Measurements from ENCODE around the gene KLF6. TPM values are rescaled to one million over a fixed set of nuclear protein-coding genes. Genes with fewer than 3 reads are reported as not detected.

The KLF6 gene
- total and polyA plus RNA-seq, 11 donors, result 15.2 to 106 (median 52.2) TPM

DNA sequence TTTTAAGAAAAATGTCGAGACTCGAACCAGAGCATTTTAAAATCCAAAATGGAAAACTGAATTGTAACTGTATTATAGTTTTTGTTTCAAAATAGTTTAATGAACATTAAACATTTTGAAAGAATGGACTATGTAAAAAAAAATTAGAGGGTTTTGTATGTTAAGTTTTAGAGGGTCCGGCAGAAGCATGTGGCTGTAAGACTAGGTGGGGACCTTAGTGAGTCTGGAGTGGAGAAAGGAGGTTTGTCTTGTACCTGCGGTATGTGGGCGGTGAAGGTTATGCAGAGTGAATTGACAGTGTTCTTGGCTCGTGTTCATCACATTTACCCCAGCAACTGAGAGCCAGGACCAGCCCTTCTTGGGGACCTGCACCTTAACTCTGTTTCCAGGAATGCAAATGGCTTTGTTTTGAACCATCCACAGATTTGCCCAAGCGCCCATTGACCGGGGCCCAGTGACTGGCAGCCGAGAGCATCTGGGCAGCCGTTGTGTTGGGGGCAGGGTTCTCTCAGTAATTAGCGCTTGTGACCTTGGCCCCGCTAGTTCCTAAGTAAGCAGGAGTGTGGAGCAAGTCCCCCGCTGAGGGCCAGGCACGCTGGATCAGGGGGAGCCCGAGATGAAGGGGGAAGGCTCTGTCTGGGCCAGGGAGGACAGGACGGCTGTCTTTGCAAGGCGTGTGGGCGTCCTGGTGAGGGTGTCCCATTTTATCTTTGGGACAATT lies 1.4 kb upstream of the KLF6 start:
- H3K4me3 ChIP-seq, result peak overlapping the region in 11 of 12 donors; percentile 55 to 100 (median 92)
- ATAC-seq (no peak), DNase-seq (peak; percentile 58 to 72 (median 69))
- peaks cover 0 to 21% (median 6%) of the 10 kb centered on the region in 12 donors for H3K9me3 ChIP-seq
- H3K36me3 ChIP-seq, result peaks cover 0 to 12% (median 6%) of the 10 kb centered on the region in 9 donors
- 66 to 72% (median 69%) methylated on average over 16 to 18 of the region's 18 CpGs for WGBS, 4 donors
- H3K27me3 ChIP-seq, result no peaks in the 10 kb centered on the region
- TF ChIP-seq CTCF (IDR thresholded peaks at IDR 0.05) (no peak), POLR2A (IDR thresholded peaks at IDR 0.05) (no peak)
- intact Hi-C loops (cut with DNase I), result loop anchor here (2.0 to 10.0 kb wide), 17 partner anchors 18 to 978 kb away; no protein-coding TSS in a partner anchor
- H3K27ac ChIP-seq, result peak overlapping the region; percentile 96 to 100 (median 100)
- peaks cover 0 to 24% (median 9%) of the 10 kb centered on the region in 12 donors for H3K4me1 ChIP-seq

DNA sequence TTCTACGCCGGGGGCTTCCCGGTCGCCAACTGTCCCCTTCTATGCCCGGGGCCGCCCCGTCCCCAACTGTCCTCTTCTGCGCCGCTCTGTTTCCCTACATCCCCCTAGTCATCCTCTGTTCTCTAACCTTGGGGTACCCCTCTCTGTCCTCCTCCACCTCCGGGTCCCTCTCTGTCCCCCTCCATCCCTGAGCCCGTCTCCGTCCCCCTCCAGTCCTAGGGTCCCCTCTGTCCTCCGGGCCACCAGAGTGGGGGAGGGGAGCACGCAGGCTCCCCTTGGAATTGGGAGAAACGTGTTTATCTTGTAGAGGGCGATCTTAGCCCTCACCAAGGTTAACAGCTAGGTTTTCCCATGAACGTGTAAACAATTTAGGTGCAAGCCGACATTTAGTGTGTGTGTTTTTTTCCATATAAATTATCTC lies 852 bp upstream of the KLF6 start:
- H3K27ac ChIP-seq, result peak overlapping the region; percentile 96 to 100 (median 100)
- ATAC-seq, result peak in 2 of 4 donors; percentile 1 to 3
- no peaks in the 10 kb centered on the region for H3K27me3 ChIP-seq
- peak in 1 of 12 donors; percentile 12 for TF ChIP-seq CTCF (IDR thresholded peaks at IDR 0.05)
- TF ChIP-seq POLR2A (IDR thresholded peaks at IDR 0.05), result no peak
- peak overlapping the region; percentile 38 to 100 (median 90) for H3K4me3 ChIP-seq
- H3K36me3 ChIP-seq, result peaks cover 0 to 18% (median 12%) of the 10 kb centered on the region in 9 donors
- 0 to 2% (median 1%) methylated on average over 18 of the region's 18 CpGs for WGBS, 4 donors
- peaks cover 0 to 30% (median 15%) of the 10 kb centered on the region in 12 donors for H3K4me1 ChIP-seq
- DNase-seq, result peak in 3 of 5 donors; percentile 58 to 77 (median 64)
- H3K9me3 ChIP-seq, result peaks cover 0 to 21% (median 6%) of the 10 kb centered on the region in 12 donors
- intact Hi-C loops (cut with DNase I), result loop anchor here (1.0 to 10.0 kb wide), 24 partner anchors 19 to 979 kb away; no protein-coding TSS in a partner anchor

GRCh38 chr10:3785251-3785850 lies 342 bp upstream of the KLF6 start:
- Histone ChIP-seq H3K9me3 (peaks cover 0 to 19% (median 6%) of the 10 kb centered on the region in 12 donors), H3K4me3 (peak overlapping the region; percentile 66 to 100 (median 96)), H3K4me1 (peaks cover 0 to 35% (median 20%) of the 10 kb centered on the region in 12 donors), H3K27me3 (no peaks in the 10 kb centered on the region), H3K27ac (peak overlapping the region; percentile 98 to 100 (median 100)), H3K36me3 (peaks cover 0 to 23% (median 17%) of the 10 kb centered on the region in 9 donors)
- ATAC-seq (peak; percentile 80 to 91 (median 82)), DNase-seq (peak; percentile 99 to 100 (median 99))
- intact Hi-C loops (cut with DNase I), result loop anchor here (1.0 to 10.0 kb wide), 24 partner anchors 19 to 979 kb away; no protein-coding TSS in a partner anchor
- peak; percentile 99 to 100 for TF ChIP-seq POLR2A (IDR thresholded peaks at IDR 0.05)
- peak in 1 of 12 donors; percentile 21 for TF ChIP-seq CTCF (IDR thresholded peaks at IDR 0.05)
- WGBS, 4 donors, result 0 to 1% (median 0%) methylated on average over 15 to 76 of the region's 76 CpGs

All from heart left ventricle (tissue), 16 donors.